Transverse colon (tissue), 4 donors: ENCODE measurements around the gene HHATL.

Experiments
- CTCF ChIP-seq, 5 experiments: fragments of 200-600 bp in 3 of 5; fragments of 450-650 bp in 2 of 5; sonication (generic) in 3 of 5; IDR thresholded peaks; 1 replicate in 2 of 5; 2 replicates in 3 of 5; pipeline ENCODE4 v1.5.1; 2016 to 2017; ENCODE audit warnings: antibody characterized with exemption in 5 of 5, inconsistent platforms in 3 of 5, mild to moderate bottlenecking in 2 of 5, moderate library complexity in 1 of 5
- EP300 ChIP-seq: sonication (generic); formaldehyde crosslinking; IDR thresholded peaks from one replicate; pipeline ENCODE4 v1.6.1; 2017; ENCODE audit warnings: antibody characterized with exemption, low read depth
- POLR2A ChIP-seq: fragments of 450-650 bp; IDR thresholded peaks from one replicate; pipeline ENCODE4 v1.6.1; 2016; ENCODE audit warnings: antibody characterized with exemption, mild to moderate bottlenecking, moderate library complexity
- POLR2AphosphoS5 ChIP-seq, 3 donors: sonication (generic); formaldehyde crosslinking; IDR thresholded peaks; one replicate each; pipeline ENCODE4 v1.6.1; 2016; ENCODE audit warnings: antibody characterized with exemption in 3 of 3

- no peak for TF ChIP-seq CTCF (IDR thresholded peaks at IDR 0.05)
- TF ChIP-seq POLR2AphosphoS5 (IDR thresholded peaks at IDR 0.05) = no peak
- TF ChIP-seq POLR2A = no peak
- no peak for TF ChIP-seq EP300
Measured at GRCh38 chr3:42698911-42699230, 3.7 kb downstream of the HHATL start.
